ENCODE data around the gene MOXD1.

The MOXD1 gene

DNA sequence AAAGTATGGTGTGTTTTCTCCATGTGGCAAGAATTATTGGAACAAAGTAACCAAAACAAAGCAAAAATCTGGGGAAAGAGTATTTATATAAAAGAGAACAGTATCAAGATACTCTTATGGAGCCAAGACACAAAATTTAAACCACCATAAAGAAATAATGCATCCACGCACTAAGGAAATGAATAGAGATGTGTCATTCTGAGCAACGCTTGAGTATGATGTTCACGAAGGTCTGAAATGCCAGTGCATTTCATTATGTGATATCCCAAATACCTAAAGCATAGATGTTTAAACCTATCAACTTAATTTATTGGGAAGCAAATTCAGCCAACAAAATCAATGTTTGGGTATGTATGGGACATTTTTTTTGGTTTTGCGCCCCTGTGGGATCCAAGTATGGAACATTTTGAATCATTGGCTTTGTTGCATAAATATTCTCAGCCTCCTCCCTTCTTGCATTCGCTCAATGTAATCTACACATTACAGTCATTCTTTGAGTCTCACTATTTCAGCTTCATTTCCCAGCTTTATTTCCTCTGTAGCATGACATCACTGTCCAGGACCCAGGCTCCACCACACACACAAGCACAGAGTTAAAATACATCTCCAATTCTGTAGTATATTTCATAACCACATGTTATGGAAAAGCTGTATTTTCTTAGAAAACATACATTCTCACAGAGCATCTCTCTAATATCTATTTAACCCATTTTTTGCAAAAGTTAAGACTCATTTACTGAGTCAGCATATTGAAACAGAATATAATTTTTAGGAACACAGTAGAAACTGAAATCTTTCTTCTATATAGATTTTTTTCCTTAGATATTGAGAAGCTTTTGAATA, 11.6 kb upstream of the MOXD1 start:
- no peak for DNase-seq (ENCODE audit: extremely low read depth, low read depth)
- TF ChIP-seq, protein P1, sequence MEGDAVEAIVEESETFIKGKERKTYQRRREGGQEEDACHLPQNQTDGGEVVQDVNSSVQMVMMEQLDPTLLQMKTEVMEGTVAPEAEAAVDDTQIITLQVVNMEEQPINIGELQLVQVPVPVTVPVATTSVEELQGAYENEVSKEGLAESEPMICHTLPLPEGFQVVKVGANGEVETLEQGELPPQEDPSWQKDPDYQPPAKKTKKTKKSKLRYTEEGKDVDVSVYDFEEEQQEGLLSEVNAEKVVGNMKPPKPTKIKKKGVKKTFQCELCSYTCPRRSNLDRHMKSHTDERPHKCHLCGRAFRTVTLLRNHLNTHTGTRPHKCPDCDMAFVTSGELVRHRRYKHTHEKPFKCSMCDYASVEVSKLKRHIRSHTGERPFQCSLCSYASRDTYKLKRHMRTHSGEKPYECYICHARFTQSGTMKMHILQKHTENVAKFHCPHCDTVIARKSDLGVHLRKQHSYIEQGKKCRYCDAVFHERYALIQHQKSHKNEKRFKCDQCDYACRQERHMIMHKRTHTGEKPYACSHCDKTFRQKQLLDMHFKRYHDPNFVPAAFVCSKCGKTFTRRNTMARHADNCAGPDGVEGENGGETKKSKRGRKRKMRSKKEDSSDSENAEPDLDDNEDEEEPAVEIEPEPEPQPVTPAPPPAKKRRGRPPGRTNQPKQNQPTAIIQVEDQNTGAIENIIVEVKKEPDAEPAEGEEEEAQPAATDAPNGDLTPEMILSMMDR (IDR thresholded peaks at IDR 0.05; ENCODE audit: low read depth, low read length, missing control alignments) = no peak
- H3K4me3 ChIP-seq (replicated peaks; ENCODE audit: low read depth, low read length) = no peak overlapping the region

DNA sequence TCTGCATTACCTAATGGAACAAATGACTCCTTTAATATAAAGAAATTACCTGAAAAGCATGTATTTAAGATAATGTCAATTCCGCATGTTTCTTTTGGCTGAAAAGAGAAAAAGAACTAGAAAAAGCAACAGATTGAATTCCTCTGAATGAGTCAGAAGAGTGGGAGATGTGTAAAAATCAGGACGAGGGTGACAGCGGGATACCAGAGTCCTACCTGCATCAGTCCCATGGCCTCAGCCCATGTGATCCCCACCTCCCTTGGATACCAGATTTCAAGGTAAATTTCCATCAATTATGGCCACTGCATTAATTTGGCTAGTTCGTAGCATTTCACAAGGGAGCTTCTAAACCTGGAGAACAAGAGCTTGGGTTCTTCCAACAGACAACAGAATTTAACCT, 10.0 kb upstream of the MOXD1 start:
- TF ChIP-seq, protein P1 (IDR thresholded peaks at IDR 0.05; ENCODE audit: low read depth, low read length, missing control alignments) = no peak
- H3K4me3 ChIP-seq (replicated peaks; ENCODE audit: low read depth, low read length) = no peak overlapping the region
- no peak for DNase-seq (ENCODE audit: extremely low read depth, low read depth)

DNA sequence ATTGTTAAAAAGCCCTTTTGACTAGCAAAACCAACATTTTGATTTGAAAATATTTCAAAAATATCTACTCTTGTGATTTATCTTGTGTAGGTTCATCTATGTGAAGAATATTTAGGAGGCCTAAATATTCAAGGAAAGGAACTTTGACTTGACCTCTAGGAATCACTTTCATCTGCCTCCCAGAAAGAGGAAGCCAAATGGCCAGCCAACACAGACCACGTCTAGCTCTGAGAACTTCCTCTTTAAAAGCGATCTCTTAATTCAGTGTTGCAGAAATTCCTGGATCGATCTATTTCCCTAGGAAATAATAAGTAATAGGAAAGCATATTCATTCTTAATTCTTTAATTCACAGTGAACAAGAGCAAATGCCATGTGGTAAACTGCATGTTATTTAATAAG, 9.6 kb upstream of the MOXD1 start:
- no peak overlapping the region for H3K4me3 ChIP-seq (replicated peaks; ENCODE audit: low read depth, low read length)
- TF ChIP-seq, protein P1 (IDR thresholded peaks at IDR 0.05; ENCODE audit: low read depth, low read length, missing control alignments) = no peak
- DNase-seq (ENCODE audit: extremely low read depth, low read depth) = no peak

DNA sequence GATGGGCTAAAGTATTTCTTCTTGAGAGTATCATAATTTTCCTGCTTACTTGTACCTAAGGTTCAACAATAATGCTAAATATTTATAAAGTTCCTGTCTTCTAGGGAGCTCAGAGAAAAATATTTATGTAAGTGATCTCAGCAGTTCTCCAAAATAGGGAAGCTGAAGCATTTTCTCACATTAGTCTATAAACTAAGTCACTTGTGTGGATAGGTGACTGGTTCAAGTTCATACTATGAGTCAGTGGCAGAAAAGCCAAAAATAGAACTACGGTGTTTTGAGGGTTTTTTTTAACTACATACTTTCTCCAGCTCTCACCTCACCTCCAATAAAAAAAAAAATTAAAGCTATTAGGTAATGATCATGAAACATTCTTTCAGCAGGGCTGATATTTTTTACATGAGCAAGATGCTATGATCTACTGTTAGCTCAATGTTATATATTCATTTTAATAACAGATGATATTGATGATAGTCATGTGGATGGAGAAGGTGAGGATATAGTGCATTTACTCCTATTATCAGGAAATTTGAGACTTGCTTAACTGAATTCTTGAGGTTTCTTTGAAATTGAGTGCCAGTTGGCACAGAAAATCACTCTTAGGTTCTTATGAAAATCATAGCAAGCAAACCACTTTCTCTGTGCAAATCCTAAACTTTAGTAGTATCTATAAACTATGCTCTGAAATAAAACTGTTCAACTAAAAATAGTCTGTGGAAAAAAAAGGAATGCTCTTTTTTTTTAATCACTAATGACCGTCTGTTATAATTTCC, 4.1 kb upstream of the MOXD1 start:
- TF ChIP-seq, protein P1 (IDR thresholded peaks at IDR 0.05; ENCODE audit: low read depth, low read length, missing control alignments) = no peak
- H3K4me3 ChIP-seq (replicated peaks; ENCODE audit: low read depth, low read length) = no peak overlapping the region
- DNase-seq (ENCODE audit: extremely low read depth, low read depth) = no peak

DNA sequence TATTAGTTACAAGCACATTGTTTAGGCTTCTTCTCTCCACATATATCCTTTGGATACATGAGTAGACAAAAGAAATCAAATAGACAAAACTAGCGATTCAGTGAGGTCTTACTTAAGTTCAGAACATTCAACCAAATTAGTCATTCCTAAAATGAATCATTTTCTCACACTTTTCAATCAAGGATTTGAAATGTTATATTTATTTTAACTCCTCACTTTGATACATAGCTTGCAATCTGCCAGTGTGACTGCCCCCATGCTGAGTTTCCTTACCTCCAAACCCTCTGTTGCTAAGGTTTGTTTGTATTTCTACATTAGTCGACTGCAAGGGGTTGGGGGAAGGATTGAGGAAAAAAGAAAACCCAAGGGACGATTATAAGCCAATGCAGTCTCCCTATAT, 3.5 kb upstream of the MOXD1 start:
- H3K4me3 ChIP-seq (replicated peaks; ENCODE audit: low read depth, low read length) = no peak overlapping the region
- no peak for DNase-seq (ENCODE audit: extremely low read depth, low read depth)

DNA sequence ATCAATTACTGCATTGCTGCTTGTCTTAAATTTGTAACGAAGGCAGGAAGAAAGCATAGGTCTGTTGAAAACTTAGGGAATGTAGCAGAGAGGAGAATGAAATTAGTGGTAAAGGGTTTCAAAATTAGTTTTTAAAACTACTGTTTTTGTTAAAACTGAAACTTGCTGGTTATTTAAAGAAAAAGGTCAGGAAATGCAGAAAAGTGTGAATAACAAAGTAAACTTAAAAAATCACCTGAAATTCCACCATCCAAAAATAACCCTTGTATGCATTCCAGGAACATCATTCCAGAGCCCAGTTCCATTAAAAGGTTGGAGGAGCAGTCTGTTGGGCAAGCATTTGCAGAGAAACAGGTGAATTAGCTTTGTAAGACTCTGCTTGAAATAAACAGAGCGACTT, 3.1 kb upstream of the MOXD1 start:
- H3K4me3 ChIP-seq (replicated peaks; ENCODE audit: low read depth, low read length) = no peak overlapping the region
- TF ChIP-seq, protein P1 (IDR thresholded peaks at IDR 0.05; ENCODE audit: low read depth, low read length, missing control alignments) = no peak
- DNase-seq (ENCODE audit: extremely low read depth, low read depth) = no peak

More for the DNA sequence above, 3.5 kb upstream of the MOXD1 start:
- TF ChIP-seq, protein P1 (IDR thresholded peaks at IDR 0.05; ENCODE audit: low read depth, low read length, missing control alignments) = no peak

All from HFF-Myc (cell line).